B cell (primary cell): ENCODE data around the gene MAP6. TPM values are rescaled to one million over a fixed set of nuclear protein-coding genes. Genes with fewer than 3 reads are reported as not detected.

ENCODE experiments used
- ATAC-seq: fragments of 200-7000 bp; cut with Tn5 transposase; one replicate; pipeline ENCODE4 v1.10.0; 2021; ENCODE audit warnings: low read depth, mild to moderate bottlenecking, moderate number of reproducible peaks, moderate library complexity
- CTCF ChIA-PET: fragments of 350-600 bp; sonication (Branson Sonifier 250); formaldehyde crosslinking; loops from one replicate; lab custom pipeline; 2021; ENCODE audit warnings: antibody characterized with exemption, inconsistent platforms; lab: Charles Lee
- POLR2A ChIA-PET: fragments of 350-600 bp; sonication (Branson Sonifier 250); formaldehyde crosslinking; loops from one replicate; lab custom pipeline; 2021; ENCODE audit warnings: antibody characterized with exemption; lab: Charles Lee
- DNase-seq: peaks from one replicate; pipeline ENCODE4 v3.0.0; 2013
- H2AFZ ChIP-seq: 2 replicates; pipeline ENCODE4 v1.6.1; 2012; ENCODE audit warnings: mild to moderate bottlenecking, low read depth, low read length; ENCODE audit not compliant: insufficient read depth, poor library complexity, severe bottlenecking
- H3K27ac ChIP-seq, 2 donors: 1 replicate in 1 of 2; 2 replicates in 1 of 2; pipeline ENCODE4 v1.5.1; 2012 to 2013; ENCODE audit warnings: low read length in 2 of 2, mild to moderate bottlenecking in 2 of 2, moderate library complexity in 1 of 2
- H3K27me3 ChIP-seq, 4 experiments: fragments of 200-600 bp in 1 of 4; sonication (generic) in 1 of 4; replicated peaks in 1 of 4; 1 replicate in 2 of 4; 2 replicates in 2 of 4; pipeline versions ENCODE4 v1.6.1 to v1.7.0; 2013 to 2016; ENCODE audit warnings: low read length in 3 of 4, mild to moderate bottlenecking in 2 of 4, mixed read lengths in 1 of 4, moderate library complexity in 1 of 4; ENCODE audit not compliant: insufficient read depth in 4 of 4, control insufficient read depth in 3 of 4; ENCODE audit errors: control extremely low read depth in 1 of 4
- H3K36me3 ChIP-seq, 2 experiments: replicated peaks in 1 of 2; 1 replicate in 1 of 2; 2 replicates in 1 of 2; pipeline versions ENCODE4 v1.6.1 to v1.7.1; 2013; ENCODE audit warnings: low read length in 1 of 2; ENCODE audit not compliant: insufficient read depth in 2 of 2, control insufficient read depth in 1 of 2; ENCODE audit errors: control extremely low read depth in 1 of 2, extremely low read depth in 1 of 2
- H3K4me1 ChIP-seq, 2 donors: fragments of 200-600 bp in 1 of 2; sonication (generic) in 1 of 2; 1 replicate in 1 of 2; 2 replicates in 1 of 2; pipeline versions ENCODE4 v1.5.1 to v1.6.1; 2013 to 2017; ENCODE audit warnings: low read length in 2 of 2; ENCODE audit not compliant: control insufficient read depth in 2 of 2, insufficient read depth in 2 of 2
- H3K4me2 ChIP-seq: replicated peaks from 2 replicates; pipeline ENCODE3; 2012; ENCODE audit warnings: mild to moderate bottlenecking, low read depth, low read length; ENCODE audit not compliant: poor library complexity, severe bottlenecking
- H3K4me3 ChIP-seq, 5 experiments: fragments of 200-600 bp in 1 of 5; sonication (generic) in 1 of 5; 1 replicate in 3 of 5; 2 replicates in 2 of 5; pipeline versions ENCODE4 v1.5.1 to v1.7.0; 2011 to 2016; ENCODE audit warnings: low read length in 4 of 5, mild to moderate bottlenecking in 4 of 5, low read depth in 2 of 5, control low read depth in 1 of 5, moderate library complexity in 1 of 5; ENCODE audit not compliant: insufficient read depth in 1 of 5; ENCODE audit errors: control extremely low read depth in 1 of 5, extremely low read depth in 1 of 5
- H3K79me2 ChIP-seq: fragments of 200-600 bp; sonication (generic); one replicate; pipeline ENCODE4 v1.6.0; 2016; ENCODE audit warnings: low read length; ENCODE audit not compliant: control insufficient read depth, insufficient read depth
- H3K9ac ChIP-seq: fragments of 200-600 bp; sonication (generic); 2 replicates; pipeline ENCODE4 v1.6.1; 2017; ENCODE audit warnings: mild to moderate bottlenecking, low read length, moderate library complexity
- H3K9me3 ChIP-seq, 3 donors: one replicate each; pipeline versions ENCODE4 v1.6.1 to v1.7.1; 2013; ENCODE audit warnings: low read length in 2 of 3; ENCODE audit not compliant: control insufficient read depth in 2 of 3, insufficient read depth in 1 of 3; ENCODE audit errors: control extremely low read depth in 1 of 3
- H4K20me1 ChIP-seq: 2 replicates; pipeline ENCODE4 v1.6.0; 2012; ENCODE audit warnings: mild to moderate bottlenecking, low read length; ENCODE audit not compliant: insufficient read depth, control insufficient read depth, poor library complexity, severe bottlenecking
- H3K27ac Mint-ChIP-seq: one replicate; pipeline ENCODE4 v1.8.0; 2021; ENCODE audit warnings: mixed read lengths
- H3K27me3 Mint-ChIP-seq: one replicate; pipeline ENCODE4 v1.8.0; 2021; ENCODE audit warnings: mixed read lengths
- H3K4me1 Mint-ChIP-seq: one replicate; pipeline ENCODE4 v1.8.0; 2021; ENCODE audit warnings: mixed read lengths
- H3K4me3 Mint-ChIP-seq: one replicate; pipeline ENCODE4 v1.8.0; 2021; ENCODE audit warnings: mixed read lengths
- H3K9me3 Mint-ChIP-seq: one replicate; pipeline ENCODE4 v1.8.0; 2022; ENCODE audit warnings: mixed read lengths; ENCODE audit not compliant: insufficient read depth
- EZH2 ChIP-seq: IDR thresholded peaks from 2 replicates; pipeline ENCODE4 v1.6.1; 2012; ENCODE audit warnings: borderline replicate concordance, low read depth, mild to moderate bottlenecking, moderate library complexity, low read length; ENCODE audit not compliant: insufficient read depth, poor library complexity, severe bottlenecking
- WGBS: methylation state at CpG from one replicate; pipeline ENCODE4 v1.1.5; 2013; ENCODE audit warnings: missing lambda C conversion rate; ENCODE audit not compliant: insufficient coverage; 5-methylcytosine and 5-hydroxymethylcytosine counted together
- intact Hi-C: fragments of 100-400 bp; cut with micrococcal nuclease; formaldehyde crosslinking; loops from one replicate; pipeline ENCODE4 v1.10.0; 2022
- polyA plus RNA-seq: library from polyadenylated mRNA; depleted of rRNA; stranded (reverse); fragments of >200 nt; gene quantifications from 2 replicates; pipeline ENCODE4 v1.2.3, GENCODE V29; 2012
- total RNA-seq, 2 donors: library from RNA; stranded (reverse); fragments of 120-200 nt in 1 of 2; gene quantifications; 1 replicate in 1 of 2; 2 replicates in 1 of 2; pipeline versions ENCODE4 v1.2.3 to v1.2.4, GENCODE V29; 2013 to 2022
- TF ChIP-seq, protein P1 (sequence below): fragments of 200-600 bp; IDR thresholded peaks from one replicate; pipeline ENCODE4 v1.8.0; 2022; ENCODE audit warnings: antibody characterized with exemption, mild to moderate bottlenecking

The MAP6 gene
- total and polyA plus RNA-seq, 2 donors (not counting 1 experiment from before 2014, with no cell fraction given): 0.54 to 0.57 TPM

DNA sequence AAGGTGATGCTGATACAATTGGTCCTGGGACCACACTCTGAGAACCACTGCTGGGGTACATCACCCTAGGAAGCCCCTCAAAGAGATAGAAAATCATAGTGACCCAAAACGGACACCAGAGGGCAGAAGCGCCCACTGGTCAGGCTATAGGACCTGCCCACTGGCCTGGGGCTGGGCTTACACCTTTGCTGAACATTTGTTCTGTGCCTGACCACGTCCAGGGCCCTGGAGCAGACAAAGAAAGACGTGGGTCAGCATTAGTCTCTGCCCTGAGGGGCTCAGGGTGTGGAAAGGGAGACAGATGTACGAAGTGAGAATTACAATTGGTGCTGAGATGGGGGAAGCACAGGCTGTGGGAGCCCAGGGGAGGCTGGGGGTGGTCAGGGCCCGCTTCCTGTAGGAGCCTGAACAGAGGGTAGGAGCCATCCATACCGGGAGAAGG, 121.2 kb downstream of the MAP6 start:
- Histone ChIP-seq H3K79me2 (no peaks in the 10 kb centered on the region), H4K20me1 (no peaks in the 10 kb centered on the region), H3K36me3 (no peaks in the 10 kb centered on the region), H2AFZ (no peak overlapping the region), H3K9me3 (peaks cover 0 to 3% (median 0%) of the 10 kb centered on the region in 3 donors), H3K4me3 (no peak overlapping the region), H3K27me3 (peaks cover 0 to 20% (median 5%) of the 10 kb centered on the region in 4 experiments), H3K9ac (no peak overlapping the region), H3K4me1 (no peaks in the 10 kb centered on the region), H3K27ac (no peak overlapping the region), H3K4me2 (no peak overlapping the region)
- Mint-ChIP-seq H3K4me3 (no peak overlapping the region), H3K27me3 (peaks cover 14% of the 10 kb centered on the region), H3K4me1 (no peaks in the 10 kb centered on the region), H3K9me3 (no peaks in the 10 kb centered on the region), H3K27ac (no peak overlapping the region)
- ChIA-PET POLR2A (no interaction called here), CTCF (interaction anchor here (0.8 to 1.6 kb wide), 5 partner anchors 11 to 321 kb away, joined by 3 to 5 read pairs (median 4); no protein-coding TSS in a partner anchor)
- 26% methylated on average over 7 of the region's 7 CpGs for WGBS
- ATAC-seq: peak; percentile 47
- peak; percentile 66 for DNase-seq
- intact Hi-C loops: loop anchor here (1.0 kb wide), 3 partner anchors 159 to 771 kb away; partner anchors contain the start of gene DGAT2
- TF ChIP-seq, protein P1, sequence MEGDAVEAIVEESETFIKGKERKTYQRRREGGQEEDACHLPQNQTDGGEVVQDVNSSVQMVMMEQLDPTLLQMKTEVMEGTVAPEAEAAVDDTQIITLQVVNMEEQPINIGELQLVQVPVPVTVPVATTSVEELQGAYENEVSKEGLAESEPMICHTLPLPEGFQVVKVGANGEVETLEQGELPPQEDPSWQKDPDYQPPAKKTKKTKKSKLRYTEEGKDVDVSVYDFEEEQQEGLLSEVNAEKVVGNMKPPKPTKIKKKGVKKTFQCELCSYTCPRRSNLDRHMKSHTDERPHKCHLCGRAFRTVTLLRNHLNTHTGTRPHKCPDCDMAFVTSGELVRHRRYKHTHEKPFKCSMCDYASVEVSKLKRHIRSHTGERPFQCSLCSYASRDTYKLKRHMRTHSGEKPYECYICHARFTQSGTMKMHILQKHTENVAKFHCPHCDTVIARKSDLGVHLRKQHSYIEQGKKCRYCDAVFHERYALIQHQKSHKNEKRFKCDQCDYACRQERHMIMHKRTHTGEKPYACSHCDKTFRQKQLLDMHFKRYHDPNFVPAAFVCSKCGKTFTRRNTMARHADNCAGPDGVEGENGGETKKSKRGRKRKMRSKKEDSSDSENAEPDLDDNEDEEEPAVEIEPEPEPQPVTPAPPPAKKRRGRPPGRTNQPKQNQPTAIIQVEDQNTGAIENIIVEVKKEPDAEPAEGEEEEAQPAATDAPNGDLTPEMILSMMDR: peak; percentile 84
- no peak for TF ChIP-seq EZH2

GRCh38 chr11:75547177-75547576, 121.7 kb downstream of the MAP6 start:
- intact Hi-C loops: loop anchor here (1.0 kb wide), 3 partner anchors 159 to 771 kb away; partner anchors contain the start of gene DGAT2
- no peaks in the 10 kb centered on the region for H3K36me3 ChIP-seq
- H3K27ac Mint-ChIP-seq: no peak overlapping the region

More at GRCh38 chr11:75547177-75547576, 121.7 kb downstream of the MAP6 start:
- Histone ChIP-seq H3K27ac (no peak overlapping the region), H3K4me2 (no peak overlapping the region), H3K9me3 (peaks cover 0 to 3% (median 0%) of the 10 kb centered on the region in 3 donors), H3K79me2 (no peaks in the 10 kb centered on the region), H4K20me1 (no peaks in the 10 kb centered on the region), H3K4me3 (no peak overlapping the region), H3K9ac (no peak overlapping the region), H2AFZ (no peak overlapping the region), H3K27me3 (peaks cover 0 to 21% (median 5%) of the 10 kb centered on the region in 4 experiments), H3K4me1 (no peaks in the 10 kb centered on the region)
- ChIA-PET CTCF (interaction anchor here (0.6 to 1.7 kb wide), 8 partner anchors 9 to 772 kb away, joined by 3 to 6 read pairs (median 4); no protein-coding TSS in a partner anchor), POLR2A (no interaction called here)
- 100% methylated on average over 1 of the region's 1 CpG for WGBS
- Mint-ChIP-seq H3K4me1 (no peaks in the 10 kb centered on the region), H3K9me3 (no peaks in the 10 kb centered on the region), H3K27me3 (peaks cover 14% of the 10 kb centered on the region), H3K4me3 (no peak overlapping the region)
- DNase-seq (no peak), ATAC-seq (no peak)
- TF ChIP-seq, protein P1: no peak
- no peak for TF ChIP-seq EZH2
